ENCODE measurements around the gene ZNF316.

GRCh38 chr7:6606866-6607583 is 30.1 kb upstream of the ZNF316 start:
- TF ChIP-seq, protein P1, sequence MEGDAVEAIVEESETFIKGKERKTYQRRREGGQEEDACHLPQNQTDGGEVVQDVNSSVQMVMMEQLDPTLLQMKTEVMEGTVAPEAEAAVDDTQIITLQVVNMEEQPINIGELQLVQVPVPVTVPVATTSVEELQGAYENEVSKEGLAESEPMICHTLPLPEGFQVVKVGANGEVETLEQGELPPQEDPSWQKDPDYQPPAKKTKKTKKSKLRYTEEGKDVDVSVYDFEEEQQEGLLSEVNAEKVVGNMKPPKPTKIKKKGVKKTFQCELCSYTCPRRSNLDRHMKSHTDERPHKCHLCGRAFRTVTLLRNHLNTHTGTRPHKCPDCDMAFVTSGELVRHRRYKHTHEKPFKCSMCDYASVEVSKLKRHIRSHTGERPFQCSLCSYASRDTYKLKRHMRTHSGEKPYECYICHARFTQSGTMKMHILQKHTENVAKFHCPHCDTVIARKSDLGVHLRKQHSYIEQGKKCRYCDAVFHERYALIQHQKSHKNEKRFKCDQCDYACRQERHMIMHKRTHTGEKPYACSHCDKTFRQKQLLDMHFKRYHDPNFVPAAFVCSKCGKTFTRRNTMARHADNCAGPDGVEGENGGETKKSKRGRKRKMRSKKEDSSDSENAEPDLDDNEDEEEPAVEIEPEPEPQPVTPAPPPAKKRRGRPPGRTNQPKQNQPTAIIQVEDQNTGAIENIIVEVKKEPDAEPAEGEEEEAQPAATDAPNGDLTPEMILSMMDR (IDR thresholded peaks at IDR 0.05; ENCODE audit: low read length) = no peak
- TF ChIP-seq EZH2 (optimal IDR thresholded peaks at IDR 0.05; ENCODE audit: low read depth, low read length) = no peak
- no peak for TF ChIP-seq EZH2phosphoT487 (IDR thresholded peaks at IDR 0.05; ENCODE audit: low read length)

All from MM.1S (cell line).